Activated B cell treated with CpG ODN at 0.5 μM for 24 hours (primary cell): ENCODE data around the gene GMPR2. TPM values are rescaled to one million over a fixed set of nuclear protein-coding genes. Genes with fewer than 3 reads are reported as not detected.
"Not testable (repeated sequence)": the region's sequence is repeated elsewhere in the genome, so short reads cannot be mapped to it uniquely, and the experiment has no call there.

Experiments
- ATAC-seq: fragments of 200-7000 bp; cut with Tn5 transposase; one replicate; pipeline ENCODE4 v1.10.0; 2021; ENCODE audit warnings: low read depth, mild to moderate bottlenecking, moderate library complexity
- CTCF ChIA-PET: fragments of 350-600 bp; sonication (Branson Sonifier 250); formaldehyde crosslinking; loops from one replicate; lab custom pipeline; 2021; ENCODE audit warnings: antibody characterized with exemption; lab: Charles Lee
- POLR2A ChIA-PET: fragments of 350-600 bp; sonication (Branson Sonifier 250); formaldehyde crosslinking; loops from one replicate; lab custom pipeline; 2021; ENCODE audit warnings: antibody characterized with exemption; lab: Charles Lee
- DNase-seq: peaks from one replicate; pipeline ENCODE4 v3.0.0; 2022
- H3K27ac Mint-ChIP-seq: one replicate; pipeline ENCODE4 v1.8.0; 2020; ENCODE audit warnings: mixed read lengths
- H3K27me3 Mint-ChIP-seq: one replicate; pipeline ENCODE4 v1.8.0; 2021; ENCODE audit warnings: mixed read lengths
- H3K36me3 Mint-ChIP-seq: one replicate; pipeline ENCODE4 v1.8.0; 2021; ENCODE audit warnings: low read depth, mixed read lengths
- H3K4me1 Mint-ChIP-seq: one replicate; pipeline ENCODE4 v1.8.0; 2021; ENCODE audit warnings: mixed read lengths
- H3K4me3 Mint-ChIP-seq: one replicate; pipeline ENCODE4 v1.8.0; 2020; ENCODE audit warnings: mild to moderate bottlenecking, mixed read lengths
- H3K9me3 Mint-ChIP-seq: one replicate; pipeline ENCODE4 v1.8.0; 2020; ENCODE audit warnings: mixed read lengths
- CTCF ChIP-seq: fragments of 200-600 bp; IDR thresholded peaks from one replicate; pipeline ENCODE4 v1.8.0; 2022; ENCODE audit warnings: antibody characterized with exemption, mild to moderate bottlenecking
- intact Hi-C: fragments of 100-400 bp; cut with micrococcal nuclease; formaldehyde crosslinking; loops from one replicate; pipeline ENCODE4 v1.15.1; 2024
- total RNA-seq: library from RNA; stranded (reverse); gene quantifications from 2 replicates; pipeline ENCODE4 v1.2.3, GENCODE V29; 2022

GMPR2 gene
- total RNA-seq, 1 donor from 2014 or later = 50.2 TPM

- H3K27ac Mint-ChIP-seq = no peak overlapping the region
- H3K36me3 Mint-ChIP-seq = peaks cover 24% of the 10 kb centered on the region
- intact Hi-C loops = no loop called here
These were observed 13.6 kb upstream of the GMPR2 start for GRCh38 chr14:24219080-24219479.

GRCh38 chr14:24219521-24219920, 13.2 kb upstream of the GMPR2 start:
- peaks cover 22% of the 10 kb centered on the region for H3K36me3 Mint-ChIP-seq
- intact Hi-C loops = no loop called here
- ATAC-seq = no peak
- no peak overlapping the region for H3K27ac Mint-ChIP-seq
- no peak overlapping the region for H3K4me3 Mint-ChIP-seq
- H3K27me3 Mint-ChIP-seq = no peaks in the 10 kb centered on the region
- TF ChIP-seq CTCF = no peak
- H3K4me1 Mint-ChIP-seq = peaks cover 22% of the 10 kb centered on the region
- no peak for DNase-seq
- H3K9me3 Mint-ChIP-seq = no peaks in the 10 kb centered on the region
- ChIA-PET POLR2A (interaction anchor here (0.7 to 1.8 kb wide), 4 partner anchors 23 to 210 kb away, joined by 4 to 15 read pairs (median 8); partner anchors contain the start of genes KHNYN, TINF2 and TM9SF1), CTCF (interaction anchor here (1.0 to 1.2 kb wide), 2 partner anchors 77 to 89 kb away, joined by 4 read pairs; no protein-coding TSS in a partner anchor)

More at GRCh38 chr14:24219080-24219479, 13.6 kb upstream of the GMPR2 start:
- no peak for TF ChIP-seq CTCF
- ATAC-seq (no peak), DNase-seq (no peak)
- Mint-ChIP-seq H3K4me3 (no peak overlapping the region), H3K27me3 (no peaks in the 10 kb centered on the region), H3K9me3 (no peaks in the 10 kb centered on the region), H3K4me1 (peaks cover 25% of the 10 kb centered on the region)
- ChIA-PET CTCF (interaction anchor here (1.0 kb wide), 1 partner anchor 78 kb away, joined by 4 read pairs; no protein-coding TSS in a partner anchor), POLR2A (interaction anchor here (0.7 to 1.8 kb wide), 3 partner anchors 23 to 211 kb away, joined by 6 to 15 read pairs (median 9); partner anchors contain the start of genes KHNYN and TINF2)

GRCh38 chr14:24222987-24223386, 9.7 kb upstream of the GMPR2 start:
- DNase-seq, CTCF ChIA-PET, ATAC-seq, H3K4me3 Mint-ChIP-seq, H3K9me3 Mint-ChIP-seq, H3K27ac Mint-ChIP-seq, intact Hi-C loops, H3K27me3 Mint-ChIP-seq: not testable (repeated sequence)
- Mint-ChIP-seq H3K36me3 (peaks cover 25% of the 10 kb centered on the region), H3K4me1 (peaks cover 11% of the 10 kb centered on the region)
- POLR2A ChIA-PET = interaction anchor here (1.2 kb wide), 1 partner anchor 15 kb away, joined by 7 read pairs; no protein-coding TSS in a partner anchor

- TF ChIP-seq CTCF = no peak
- H3K4me1 Mint-ChIP-seq = peaks cover 12% of the 10 kb centered on the region
- ATAC-seq (no peak), DNase-seq (no peak)
- no peaks in the 10 kb centered on the region for H3K9me3 Mint-ChIP-seq
- ChIA-PET POLR2A (interaction anchor here (0.6 to 1.0 kb wide), 2 partner anchors 110 to 122 kb away, joined by 3 to 5 read pairs; partner anchors contain the start of genes DCAF11 and NRL), CTCF (no interaction called here)
- H3K36me3 Mint-ChIP-seq = peaks cover 26% of the 10 kb centered on the region
- H3K27ac Mint-ChIP-seq = no peak overlapping the region
- H3K4me3 Mint-ChIP-seq = no peak overlapping the region
- intact Hi-C loops = no loop called here
- no peaks in the 10 kb centered on the region for H3K27me3 Mint-ChIP-seq
These were observed 8.1 kb upstream of the GMPR2 start for GRCh38 chr14:24224618-24225071.

GRCh38 chr14:24226473-24226872, 6.3 kb upstream of the GMPR2 start:
- intact Hi-C loops = no loop called here
- Mint-ChIP-seq H3K27me3 (no peaks in the 10 kb centered on the region), H3K9me3 (no peaks in the 10 kb centered on the region), H3K27ac (no peak overlapping the region), H3K4me3 (no peak overlapping the region), H3K4me1 (peaks cover 19% of the 10 kb centered on the region), H3K36me3 (peaks cover 26% of the 10 kb centered on the region)
- POLR2A ChIA-PET = interaction anchor here (0.6 to 1.4 kb wide), 2 partner anchors 16 to 175 kb away, joined by 3 to 8 read pairs; partner anchors contain the start of gene TINF2
- CTCF ChIA-PET = interaction anchor here (2.0 kb wide), 1 partner anchor 82 kb away, joined by 5 read pairs; the partner anchor contains the start of gene CIDEB
- ATAC-seq = no peak
- no peak for DNase-seq
- TF ChIP-seq CTCF = no peak
